Activated T-cell treated with anti-CD3 and anti-CD28 coated beads, Interleukin-2, amount 50 U/mL, for 24 hours (primary cell): ENCODE results near the gene PHACTR3.

ENCODE experiments used
- DNase-seq: peaks from one replicate; pipeline ENCODE4 v3.0.0-alpha.2; 2020
- H3K27ac Mint-ChIP-seq: 2 replicates; pipeline ENCODE4 v1.8.0; 2020; ENCODE audit warnings: mild to moderate bottlenecking, mixed read lengths
- H3K27me3 Mint-ChIP-seq: 2 replicates; pipeline ENCODE4 v1.8.0; 2020; ENCODE audit warnings: mixed read lengths
- H3K36me3 Mint-ChIP-seq: 2 replicates; pipeline ENCODE4 v1.8.0; 2020; ENCODE audit warnings: low read depth, mixed read lengths
- H3K4me1 Mint-ChIP-seq: 2 replicates; pipeline ENCODE4 v1.8.0; 2020; ENCODE audit warnings: low read depth, mixed read lengths
- H3K4me3 Mint-ChIP-seq: 2 replicates; pipeline ENCODE4 v1.8.0; 2020; ENCODE audit warnings: mild to moderate bottlenecking, moderate library complexity, mixed read lengths
- H3K9me3 Mint-ChIP-seq: 2 replicates; pipeline ENCODE4 v1.8.0; 2020; ENCODE audit warnings: mixed read lengths

The PHACTR3 gene

DNA sequence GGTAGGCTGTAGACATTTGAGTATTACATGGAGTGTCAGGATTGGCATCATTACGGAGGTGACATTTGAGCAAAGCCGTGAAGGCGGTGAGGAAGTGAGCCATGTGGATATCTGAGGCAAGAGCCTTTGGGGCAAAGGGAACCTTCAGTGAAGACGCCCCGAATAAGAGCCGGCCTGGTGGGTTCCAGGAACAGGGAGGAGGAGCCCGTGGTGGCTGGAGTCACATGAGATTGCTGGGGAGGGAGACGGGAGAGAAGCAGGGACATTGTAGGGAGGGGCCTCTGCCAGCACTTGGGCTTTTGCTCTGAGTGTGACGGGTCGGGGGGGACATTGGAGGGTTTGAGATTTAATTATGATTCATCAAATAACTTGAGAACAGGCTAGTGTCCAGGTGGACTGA is 78.3 kb downstream of the PHACTR3 start:
- Mint-ChIP-seq H3K4me3 (no peak overlapping the region), H3K27ac (no peak overlapping the region), H3K9me3 (no peaks in the 10 kb centered on the region), H3K36me3 (no peaks in the 10 kb centered on the region), H3K4me1 (no peaks in the 10 kb centered on the region), H3K27me3 (peaks cover 7% of the 10 kb centered on the region)
- no peak for DNase-seq

GRCh38 chr20:59683181-59683580 is 78.8 kb downstream of the PHACTR3 start:
- DNase-seq: no peak
- Mint-ChIP-seq H3K9me3 (no peaks in the 10 kb centered on the region), H3K27me3 (peaks cover 3% of the 10 kb centered on the region), H3K4me1 (no peaks in the 10 kb centered on the region), H3K36me3 (no peaks in the 10 kb centered on the region), H3K27ac (no peak overlapping the region), H3K4me3 (no peak overlapping the region)

DNA sequence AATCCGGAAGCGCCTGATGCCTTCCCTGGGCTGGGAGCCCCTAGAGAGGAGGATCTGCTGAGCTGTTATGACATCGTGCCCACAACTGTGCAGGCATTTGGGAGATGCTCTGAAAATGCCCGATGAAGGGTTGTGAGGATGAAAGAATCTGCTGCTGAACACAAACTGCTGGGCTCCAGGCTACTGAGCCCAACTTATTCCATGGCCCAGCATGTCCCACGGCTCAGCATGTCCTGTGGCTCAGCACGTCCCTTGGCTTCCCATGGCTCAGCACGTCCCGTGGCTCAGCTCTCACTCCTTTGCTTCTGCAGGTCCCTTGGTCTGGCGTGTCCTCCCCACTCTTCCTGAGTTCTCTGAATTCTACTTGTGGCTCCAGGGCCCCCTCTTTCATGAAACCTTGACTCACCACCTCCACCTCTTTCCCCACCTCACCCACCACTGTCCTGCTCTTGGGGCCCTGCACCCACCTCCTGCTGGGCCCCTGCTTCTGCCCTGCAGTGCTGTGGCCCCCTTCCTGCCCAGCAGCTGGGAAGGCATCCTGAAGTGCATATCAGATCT is 80.4 kb downstream of the PHACTR3 start:
- Mint-ChIP-seq H3K4me3 (no peak overlapping the region), H3K36me3 (no peaks in the 10 kb centered on the region), H3K27me3 (peaks cover 4% of the 10 kb centered on the region), H3K27ac (no peak overlapping the region), H3K4me1 (no peaks in the 10 kb centered on the region), H3K9me3 (no peaks in the 10 kb centered on the region)
- no peak for DNase-seq

DNA sequence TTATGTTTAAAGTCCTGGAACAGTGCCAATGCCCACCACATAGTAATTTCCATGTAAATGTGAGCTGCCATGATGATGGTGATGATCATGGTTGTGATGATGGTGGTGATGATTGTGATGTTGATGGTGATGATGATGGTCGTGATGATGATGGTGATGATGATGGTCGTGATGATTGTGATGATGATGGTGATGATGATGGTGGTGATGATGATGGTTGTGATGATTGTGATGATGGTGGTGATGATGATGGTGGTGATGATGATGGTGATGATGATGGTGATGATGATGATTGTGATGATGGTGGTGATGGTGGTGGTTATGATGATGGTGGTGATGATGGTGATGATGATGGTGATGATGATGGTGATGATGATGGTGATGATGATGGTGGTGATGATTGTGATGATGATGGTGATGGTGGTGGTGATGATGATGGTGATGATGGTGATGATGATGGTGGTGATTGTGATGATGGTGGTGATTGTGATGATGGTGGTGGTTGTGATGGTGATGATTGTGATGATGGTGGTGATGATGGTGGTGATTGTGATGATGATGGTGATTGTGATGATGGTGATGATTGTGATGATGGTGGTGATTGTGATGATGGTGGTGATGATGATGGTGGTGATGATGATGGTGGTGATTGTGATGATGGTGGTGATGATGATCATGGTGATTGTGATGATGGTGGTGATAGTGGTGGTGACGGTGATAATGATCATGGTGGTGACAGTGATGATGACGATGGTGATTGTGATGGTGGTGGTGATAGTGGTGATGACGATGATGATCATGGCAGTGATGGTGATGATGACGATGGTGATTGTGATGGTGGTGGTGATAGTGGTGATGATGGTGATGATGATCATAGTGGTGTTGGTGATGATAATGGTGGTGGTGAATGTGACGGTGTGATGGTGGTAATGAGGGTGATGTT is 82.3 kb downstream of the PHACTR3 start:
- no peaks in the 10 kb centered on the region for H3K4me1 Mint-ChIP-seq
- no peak overlapping the region for H3K4me3 Mint-ChIP-seq
- no peaks in the 10 kb centered on the region for H3K36me3 Mint-ChIP-seq
- H3K27me3 Mint-ChIP-seq: peaks cover 7% of the 10 kb centered on the region
- H3K27ac Mint-ChIP-seq: no peak overlapping the region
- DNase-seq: no peak
- H3K9me3 Mint-ChIP-seq: no peaks in the 10 kb centered on the region

GRCh38 chr20:59688356-59688755 is 84.0 kb downstream of the PHACTR3 start:
- H3K4me1 Mint-ChIP-seq: no peaks in the 10 kb centered on the region
- peaks cover 21% of the 10 kb centered on the region for H3K27me3 Mint-ChIP-seq
- no peak for DNase-seq
- H3K36me3 Mint-ChIP-seq: no peaks in the 10 kb centered on the region
- no peak overlapping the region for H3K27ac Mint-ChIP-seq
- H3K4me3 Mint-ChIP-seq: no peak overlapping the region
- no peaks in the 10 kb centered on the region for H3K9me3 Mint-ChIP-seq

DNA sequence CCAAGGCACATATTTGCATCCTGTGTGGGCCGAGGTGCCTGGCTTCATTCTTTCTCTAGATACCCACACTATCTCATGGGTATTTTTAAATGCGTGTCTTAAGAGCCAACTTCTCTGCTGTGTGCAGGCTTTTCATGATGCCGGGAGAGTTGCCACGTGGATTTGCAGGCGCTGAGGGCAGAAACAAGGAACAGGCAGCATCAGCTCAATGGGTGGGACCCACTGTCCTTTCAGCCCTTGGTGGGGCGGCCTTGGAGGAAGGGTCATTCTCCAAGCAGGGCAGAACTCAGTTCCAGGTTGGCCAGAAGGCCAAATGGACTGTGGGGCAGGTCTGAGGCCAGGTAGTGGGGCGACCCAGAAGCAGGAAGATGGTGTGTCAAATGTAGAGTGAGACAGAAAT is 84.7 kb downstream of the PHACTR3 start:
- no peak for DNase-seq
- no peaks in the 10 kb centered on the region for H3K4me1 Mint-ChIP-seq
- no peaks in the 10 kb centered on the region for H3K9me3 Mint-ChIP-seq
- peaks cover 21% of the 10 kb centered on the region for H3K27me3 Mint-ChIP-seq
- H3K27ac Mint-ChIP-seq: no peak overlapping the region
- no peaks in the 10 kb centered on the region for H3K36me3 Mint-ChIP-seq
- H3K4me3 Mint-ChIP-seq: no peak overlapping the region

GRCh38 chr20:59690101-59690500 is 85.8 kb downstream of the PHACTR3 start:
- H3K4me1 Mint-ChIP-seq: no peaks in the 10 kb centered on the region
- no peak overlapping the region for H3K4me3 Mint-ChIP-seq
- H3K27ac Mint-ChIP-seq: no peak overlapping the region
- peaks cover 27% of the 10 kb centered on the region for H3K27me3 Mint-ChIP-seq
- no peaks in the 10 kb centered on the region for H3K9me3 Mint-ChIP-seq
- H3K36me3 Mint-ChIP-seq: no peaks in the 10 kb centered on the region
- DNase-seq: no peak

- H3K36me3 Mint-ChIP-seq: no peaks in the 10 kb centered on the region
- H3K27ac Mint-ChIP-seq: no peak overlapping the region
- DNase-seq: no peak
- H3K27me3 Mint-ChIP-seq: peaks cover 29% of the 10 kb centered on the region
- H3K4me1 Mint-ChIP-seq: no peaks in the 10 kb centered on the region
- no peaks in the 10 kb centered on the region for H3K9me3 Mint-ChIP-seq
- H3K4me3 Mint-ChIP-seq: no peak overlapping the region
Observed at GRCh38 chr20:59690976-59691375, 86.6 kb downstream of the PHACTR3 start.

GRCh38 chr20:59692139-59692538 is 87.8 kb downstream of the PHACTR3 start:
- H3K4me1 Mint-ChIP-seq: no peaks in the 10 kb centered on the region
- no peaks in the 10 kb centered on the region for H3K9me3 Mint-ChIP-seq
- no peak overlapping the region for H3K4me3 Mint-ChIP-seq
- H3K36me3 Mint-ChIP-seq: no peaks in the 10 kb centered on the region
- H3K27ac Mint-ChIP-seq: no peak overlapping the region
- no peak for DNase-seq
- H3K27me3 Mint-ChIP-seq: peaks cover 29% of the 10 kb centered on the region

GRCh38 chr20:59693587-59693986 is 89.2 kb downstream of the PHACTR3 start:
- H3K4me3 Mint-ChIP-seq: no peak overlapping the region
- peaks cover 29% of the 10 kb centered on the region for H3K27me3 Mint-ChIP-seq
- H3K27ac Mint-ChIP-seq: no peak overlapping the region
- no peak for DNase-seq
- H3K36me3 Mint-ChIP-seq: no peaks in the 10 kb centered on the region
- no peaks in the 10 kb centered on the region for H3K4me1 Mint-ChIP-seq
- H3K9me3 Mint-ChIP-seq: no peaks in the 10 kb centered on the region

DNA sequence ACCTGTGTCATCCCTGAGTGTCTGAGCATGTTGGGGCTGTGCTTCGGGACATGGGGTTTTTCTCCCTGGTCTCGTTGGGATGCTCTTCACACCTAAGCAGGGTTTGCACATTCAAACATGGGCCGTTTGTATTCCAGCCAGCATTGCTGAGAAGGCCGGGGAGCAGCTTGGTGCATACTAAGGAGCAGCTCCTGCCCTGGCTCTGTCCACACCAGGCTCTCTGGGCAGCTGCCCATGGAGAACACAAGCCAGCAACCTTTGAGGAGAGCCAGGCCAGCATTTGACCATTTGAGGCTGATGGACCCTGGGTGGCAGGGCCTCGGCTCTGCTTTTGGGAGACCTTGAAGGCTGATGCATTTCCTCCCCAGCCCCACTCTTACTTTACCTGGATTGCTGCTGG is 92.1 kb downstream of the PHACTR3 start:
- no peak for DNase-seq
- no peaks in the 10 kb centered on the region for H3K4me1 Mint-ChIP-seq
- no peak overlapping the region for H3K4me3 Mint-ChIP-seq
- H3K9me3 Mint-ChIP-seq: no peaks in the 10 kb centered on the region
- no peaks in the 10 kb centered on the region for H3K36me3 Mint-ChIP-seq
- no peak overlapping the region for H3K27ac Mint-ChIP-seq
- H3K27me3 Mint-ChIP-seq: peaks cover 22% of the 10 kb centered on the region

- no peak overlapping the region for H3K27ac Mint-ChIP-seq
- H3K4me3 Mint-ChIP-seq: no peak overlapping the region
- H3K4me1 Mint-ChIP-seq: no peaks in the 10 kb centered on the region
- DNase-seq: no peak
- no peaks in the 10 kb centered on the region for H3K36me3 Mint-ChIP-seq
- no peaks in the 10 kb centered on the region for H3K9me3 Mint-ChIP-seq
- H3K27me3 Mint-ChIP-seq: peaks cover 20% of the 10 kb centered on the region
Observed at GRCh38 chr20:59697068-59697467, 92.7 kb downstream of the PHACTR3 start.

GRCh38 chr20:59698598-59698997 is 94.3 kb downstream of the PHACTR3 start:
- Mint-ChIP-seq H3K27me3 (peaks cover 13% of the 10 kb centered on the region), H3K27ac (no peak overlapping the region), H3K4me3 (no peak overlapping the region), H3K36me3 (no peaks in the 10 kb centered on the region), H3K9me3 (no peaks in the 10 kb centered on the region), H3K4me1 (no peaks in the 10 kb centered on the region)
- DNase-seq: no peak

DNA sequence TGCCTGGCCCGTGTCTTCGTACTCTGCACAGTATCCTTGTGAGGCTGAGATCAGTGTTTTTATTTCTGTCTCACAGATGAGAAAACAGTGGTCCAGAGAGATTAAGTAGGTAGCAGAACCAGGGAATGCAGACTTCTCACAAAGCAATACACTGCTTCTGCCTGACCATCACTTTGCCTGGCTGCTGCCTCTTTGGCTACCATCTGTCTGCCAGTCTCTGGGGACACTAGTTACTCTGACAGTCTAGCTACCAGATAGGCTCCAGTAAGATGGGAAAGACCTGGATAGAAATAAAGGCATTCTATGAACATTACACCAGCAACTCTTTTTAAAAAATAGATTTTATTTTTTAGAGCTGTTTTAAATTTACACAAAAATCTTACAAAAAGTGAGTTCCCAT is 96.9 kb downstream of the PHACTR3 start:
- no peaks in the 10 kb centered on the region for H3K36me3 Mint-ChIP-seq
- DNase-seq: no peak
- no peaks in the 10 kb centered on the region for H3K4me1 Mint-ChIP-seq
- no peaks in the 10 kb centered on the region for H3K9me3 Mint-ChIP-seq
- no peak overlapping the region for H3K27ac Mint-ChIP-seq
- peaks cover 6% of the 10 kb centered on the region for H3K27me3 Mint-ChIP-seq
- no peak overlapping the region for H3K4me3 Mint-ChIP-seq

- Mint-ChIP-seq H3K9me3 (peaks cover 2% of the 10 kb centered on the region), H3K27ac (no peak overlapping the region), H3K4me1 (no peaks in the 10 kb centered on the region), H3K4me3 (no peak overlapping the region), H3K27me3 (peaks cover 6% of the 10 kb centered on the region), H3K36me3 (no peaks in the 10 kb centered on the region)
- DNase-seq: no peak
Observed at GRCh38 chr20:59703046-59703445, 98.7 kb downstream of the PHACTR3 start.
